Measurements from ENCODE around the gene COX6B1.

The COX6B1 gene

DNA sequence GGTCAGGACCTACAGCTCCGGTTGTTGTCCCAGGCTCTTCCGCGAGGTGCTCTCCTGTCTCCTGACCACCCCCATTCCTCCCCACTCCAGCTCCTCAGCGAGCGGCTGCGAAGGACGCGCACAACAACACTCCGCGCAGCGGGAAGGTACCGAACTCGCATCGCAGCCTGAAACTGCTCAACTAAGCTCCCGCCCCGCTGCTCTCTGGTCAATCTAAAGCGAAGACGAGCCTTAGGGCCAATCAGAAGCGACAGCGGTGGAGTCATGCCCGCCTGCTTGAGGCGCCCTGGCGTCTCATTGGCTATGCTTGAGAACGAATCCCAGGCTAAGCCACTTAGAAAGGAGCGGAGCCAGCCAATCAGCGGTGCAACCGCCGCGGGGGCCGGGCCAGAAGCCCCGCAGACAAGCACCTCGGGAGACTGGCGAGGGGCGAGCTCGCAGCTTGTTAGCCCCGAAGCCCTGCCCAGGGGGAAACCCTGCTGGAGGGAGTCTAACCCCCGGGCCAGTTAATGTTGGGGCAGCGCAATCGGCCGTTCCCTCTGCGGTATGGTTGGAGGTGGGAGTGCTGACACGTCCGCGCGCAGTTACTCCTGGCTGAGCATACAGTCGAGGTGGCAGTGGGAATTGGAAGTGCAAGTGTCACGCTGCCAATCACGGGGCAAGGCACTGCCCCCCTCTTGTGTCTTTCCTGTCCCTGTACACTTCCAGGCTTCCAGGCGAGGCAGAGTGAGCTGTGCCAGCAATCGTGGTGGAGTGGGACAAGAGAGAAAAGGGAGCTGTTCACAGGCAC, 54.3 kb downstream of the COX6B1 start:
- no peaks in the 10 kb centered on the region for H3K36me3 ChIP-seq (ENCODE audit: insufficient read depth, low read depth, low read length)
- no peak overlapping the region for H3K27ac ChIP-seq (ENCODE audit: low read length)
- no peak overlapping the region for H3K9ac ChIP-seq (ENCODE audit: low read depth, low read length)
- H3K9me3 ChIP-seq (ENCODE audit: insufficient read depth, low read depth, low read length), result no peaks in the 10 kb centered on the region
- peaks cover 29% of the 10 kb centered on the region for H3K27me3 ChIP-seq (ENCODE audit: insufficient read depth, low read length)
- H3K4me3 ChIP-seq (ENCODE audit: low read length), result peak overlapping the region; percentile 76
- no peaks in the 10 kb centered on the region for H3K4me1 ChIP-seq (ENCODE audit: insufficient read depth, low read length)

DNA sequence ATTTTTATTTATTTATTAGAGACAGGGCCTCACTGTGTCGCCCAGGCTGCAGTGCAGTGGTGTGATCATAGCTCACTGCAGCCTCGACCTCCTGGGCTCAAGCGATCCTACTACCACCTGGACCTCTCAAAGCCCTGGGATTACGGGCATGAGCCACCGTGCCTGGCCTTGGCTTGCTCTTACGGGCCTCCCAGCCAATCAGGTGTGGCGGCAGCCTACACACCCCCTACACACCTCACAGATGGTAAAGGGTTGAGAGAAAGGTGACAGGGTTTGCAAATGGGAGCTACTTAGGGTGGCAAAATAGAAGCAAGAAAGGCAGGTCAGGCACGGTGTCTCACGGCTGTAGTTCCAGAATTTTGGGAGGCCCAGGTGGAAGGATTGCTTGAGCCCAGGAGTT, 55.2 kb downstream of the COX6B1 start:
- Histone ChIP-seq H3K36me3 (ENCODE audit: insufficient read depth, low read depth, low read length) (no peaks in the 10 kb centered on the region), H3K4me1 (ENCODE audit: insufficient read depth, low read length) (no peaks in the 10 kb centered on the region), H3K4me3 (ENCODE audit: low read length) (no peak overlapping the region), H3K27ac (ENCODE audit: low read length) (no peak overlapping the region), H3K9ac (ENCODE audit: low read depth, low read length) (no peak overlapping the region), H3K9me3 (ENCODE audit: insufficient read depth, low read depth, low read length) (no peaks in the 10 kb centered on the region), H3K27me3 (ENCODE audit: insufficient read depth, low read length) (peaks cover 35% of the 10 kb centered on the region)

DNA sequence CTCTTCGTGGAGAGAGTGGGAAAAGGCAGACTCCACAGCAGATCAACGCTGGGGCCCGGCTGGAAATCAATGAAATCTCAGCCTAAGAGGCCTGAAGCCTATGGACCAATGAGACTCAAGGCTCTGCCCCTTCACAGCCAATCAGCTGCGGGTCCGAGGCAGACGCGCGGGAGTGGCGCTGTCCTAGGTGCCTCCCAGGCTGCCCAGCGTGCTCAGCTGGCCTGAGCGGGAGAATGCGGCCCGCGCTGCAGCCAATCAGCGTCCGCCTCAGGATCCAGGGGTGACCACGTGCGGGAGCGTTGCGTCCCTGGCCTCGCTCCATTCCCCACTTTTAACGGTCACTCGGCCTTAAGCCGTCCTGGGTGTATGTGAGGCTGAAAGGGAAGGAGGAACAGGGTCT, 56.1 kb downstream of the COX6B1 start, which contains the start of gene ZBTB32:
Gene ZBTB32 (plus strand): TSS at position 341 of the 400 bp plus-strand sequence. CDS start 10,069 bp downstream, outside the sequence.
- H3K27me3 ChIP-seq (ENCODE audit: insufficient read depth, low read length), result peaks cover 37% of the 10 kb centered on the region
- no peaks in the 10 kb centered on the region for H3K9me3 ChIP-seq (ENCODE audit: insufficient read depth, low read depth, low read length)
- H3K4me1 ChIP-seq (ENCODE audit: insufficient read depth, low read length), result no peaks in the 10 kb centered on the region
- H3K9ac ChIP-seq (ENCODE audit: low read depth, low read length), result no peak within 1 kb of the TSS
- H3K36me3 ChIP-seq (ENCODE audit: insufficient read depth, low read depth, low read length), result no peaks in the 10 kb centered on the region
- H3K27ac ChIP-seq (ENCODE audit: low read length), result no peak within 1 kb of the TSS
- H3K4me3 ChIP-seq (ENCODE audit: low read length), result no peak within 1 kb of the TSS

Measured in iPS-20b (cell line).